NB4 (cell line): ENCODE data around the gene FXYD4.

Experiments used
- DNase-seq: peaks from one replicate; pipeline ENCODE4 v3.0.0; 2010; ENCODE audit warnings: low read depth
- H3K4me3 ChIP-seq: one replicate; pipeline ENCODE4 v1.5.1; 2011; ENCODE audit warnings: mild to moderate bottlenecking, low read depth, low read length, moderate library complexity
- MYC ChIP-seq: IDR thresholded peaks from 2 replicates; pipeline ENCODE4 v1.6.1; 2011; ENCODE audit warnings: low read depth, low read length
- POLR2A ChIP-seq: IDR thresholded peaks from 2 replicates; pipeline ENCODE4 v1.6.1; 2011; ENCODE audit warnings: mild to moderate bottlenecking; ENCODE audit not compliant: insufficient read length; ENCODE audit errors: extremely low read depth
- TF ChIP-seq, protein P1 (sequence below): IDR thresholded peaks from 2 replicates; pipeline ENCODE4 v1.6.1; 2011; ENCODE audit warnings: low read depth, low read length
- TF ChIP-seq, protein P2 (sequence below): IDR thresholded peaks from one replicate; pipeline ENCODE4 v1.5.1; 2012; ENCODE audit warnings: low read depth, low read length

Gene FXYD4

DNA sequence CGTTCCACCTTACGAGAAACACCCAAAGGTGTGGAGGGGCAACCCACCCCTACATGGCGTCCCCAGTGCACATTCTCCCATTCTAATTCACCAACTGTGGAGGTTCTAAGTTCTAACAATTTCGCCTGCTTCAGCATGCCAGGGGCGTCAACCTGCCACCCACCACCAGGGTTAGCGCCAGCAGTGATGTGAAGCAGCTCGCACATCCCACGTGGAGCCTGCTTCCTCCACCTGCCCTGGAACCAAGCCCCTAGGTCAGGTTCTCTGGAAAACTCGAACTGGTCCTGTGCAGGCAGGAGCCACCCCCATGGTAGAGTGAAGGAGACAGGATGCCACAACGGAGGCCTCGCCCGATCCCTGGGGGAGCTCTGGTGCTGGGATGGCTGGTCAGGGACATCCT lies 33.3 kb upstream of the FXYD4 start:
- DNase-seq, result no peak
- no peak for TF ChIP-seq MYC
- no peak for TF ChIP-seq POLR2A
- TF ChIP-seq, protein P1, sequence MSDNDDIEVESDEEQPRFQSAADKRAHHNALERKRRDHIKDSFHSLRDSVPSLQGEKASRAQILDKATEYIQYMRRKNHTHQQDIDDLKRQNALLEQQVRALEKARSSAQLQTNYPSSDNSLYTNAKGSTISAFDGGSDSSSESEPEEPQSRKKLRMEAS, result no peak
- TF ChIP-seq, protein P2, sequence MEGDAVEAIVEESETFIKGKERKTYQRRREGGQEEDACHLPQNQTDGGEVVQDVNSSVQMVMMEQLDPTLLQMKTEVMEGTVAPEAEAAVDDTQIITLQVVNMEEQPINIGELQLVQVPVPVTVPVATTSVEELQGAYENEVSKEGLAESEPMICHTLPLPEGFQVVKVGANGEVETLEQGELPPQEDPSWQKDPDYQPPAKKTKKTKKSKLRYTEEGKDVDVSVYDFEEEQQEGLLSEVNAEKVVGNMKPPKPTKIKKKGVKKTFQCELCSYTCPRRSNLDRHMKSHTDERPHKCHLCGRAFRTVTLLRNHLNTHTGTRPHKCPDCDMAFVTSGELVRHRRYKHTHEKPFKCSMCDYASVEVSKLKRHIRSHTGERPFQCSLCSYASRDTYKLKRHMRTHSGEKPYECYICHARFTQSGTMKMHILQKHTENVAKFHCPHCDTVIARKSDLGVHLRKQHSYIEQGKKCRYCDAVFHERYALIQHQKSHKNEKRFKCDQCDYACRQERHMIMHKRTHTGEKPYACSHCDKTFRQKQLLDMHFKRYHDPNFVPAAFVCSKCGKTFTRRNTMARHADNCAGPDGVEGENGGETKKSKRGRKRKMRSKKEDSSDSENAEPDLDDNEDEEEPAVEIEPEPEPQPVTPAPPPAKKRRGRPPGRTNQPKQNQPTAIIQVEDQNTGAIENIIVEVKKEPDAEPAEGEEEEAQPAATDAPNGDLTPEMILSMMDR, result no peak
- H3K4me3 ChIP-seq, result no peak overlapping the region

DNA sequence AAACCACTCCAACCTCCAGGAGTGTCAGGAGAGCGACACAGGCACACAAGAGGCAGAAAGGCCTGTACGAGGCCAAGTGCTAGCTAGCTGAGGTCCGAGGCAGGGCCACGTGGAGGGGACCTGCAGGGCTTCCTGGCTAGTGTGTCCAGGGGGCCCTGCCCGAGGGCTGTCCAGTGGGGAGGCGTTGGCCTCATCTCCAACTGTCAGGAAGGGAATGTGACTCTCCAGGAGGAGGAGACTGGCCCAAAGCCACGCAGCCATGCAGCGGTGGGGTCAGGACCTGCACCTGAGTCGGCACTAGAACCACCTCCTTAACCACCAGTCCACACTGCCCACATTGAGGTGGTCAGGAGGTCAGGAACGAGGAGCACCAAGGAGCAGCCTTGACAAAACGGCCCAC lies 32.3 kb upstream of the FXYD4 start:
- TF ChIP-seq POLR2A, result no peak
- TF ChIP-seq, protein P1, result no peak
- no peak for TF ChIP-seq MYC
- TF ChIP-seq, protein P2, result no peak
- no peak overlapping the region for H3K4me3 ChIP-seq
- DNase-seq, result no peak

DNA sequence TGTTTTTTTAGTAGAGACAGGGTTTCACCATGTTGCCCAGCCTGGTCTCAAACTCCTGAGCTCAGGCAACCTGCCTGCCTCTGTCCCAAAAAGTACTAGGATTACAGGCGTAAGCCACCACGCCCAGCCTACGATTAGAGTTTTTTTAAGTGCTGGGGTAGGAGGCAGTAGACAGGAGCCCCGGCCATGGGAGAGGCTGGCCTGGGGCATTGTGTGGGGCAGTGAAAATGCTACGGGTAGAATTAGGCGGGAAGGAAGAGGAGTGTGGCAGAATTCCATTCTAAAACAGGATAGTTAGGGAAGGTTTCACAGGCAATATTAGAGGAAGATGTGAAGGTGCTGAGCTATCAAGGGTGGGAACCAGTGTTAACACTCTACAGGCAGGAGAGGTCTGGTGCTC lies 31.3 kb upstream of the FXYD4 start:
- H3K4me3 ChIP-seq, result no peak overlapping the region
- TF ChIP-seq, protein P2, result no peak
- TF ChIP-seq MYC (no peak), POLR2A (no peak)
- TF ChIP-seq, protein P1, result no peak
- no peak for DNase-seq

DNA sequence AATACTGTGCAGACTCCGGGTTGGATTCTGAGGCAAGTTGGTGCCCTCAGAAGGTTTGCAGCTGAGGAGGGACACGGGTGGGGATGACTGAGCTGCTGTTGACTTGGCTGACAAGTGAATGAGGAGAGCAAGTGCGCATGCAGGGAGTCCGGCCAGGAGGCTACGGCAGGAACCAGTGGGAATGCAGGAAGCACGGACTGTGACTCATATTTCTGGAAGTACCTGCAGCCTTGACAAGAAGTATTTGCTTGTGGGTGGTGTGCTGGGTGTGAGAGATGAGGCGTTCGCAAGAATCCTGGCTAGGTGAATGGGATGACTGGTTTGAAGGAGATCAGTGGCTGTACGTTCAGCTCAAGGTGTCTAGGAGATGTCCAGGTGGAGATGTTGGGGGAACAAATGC lies 30.8 kb upstream of the FXYD4 start:
- TF ChIP-seq MYC, result no peak
- no peak for TF ChIP-seq POLR2A
- TF ChIP-seq, protein P1, result no peak
- TF ChIP-seq, protein P2, result no peak
- H3K4me3 ChIP-seq, result no peak overlapping the region
- DNase-seq, result no peak

DNA sequence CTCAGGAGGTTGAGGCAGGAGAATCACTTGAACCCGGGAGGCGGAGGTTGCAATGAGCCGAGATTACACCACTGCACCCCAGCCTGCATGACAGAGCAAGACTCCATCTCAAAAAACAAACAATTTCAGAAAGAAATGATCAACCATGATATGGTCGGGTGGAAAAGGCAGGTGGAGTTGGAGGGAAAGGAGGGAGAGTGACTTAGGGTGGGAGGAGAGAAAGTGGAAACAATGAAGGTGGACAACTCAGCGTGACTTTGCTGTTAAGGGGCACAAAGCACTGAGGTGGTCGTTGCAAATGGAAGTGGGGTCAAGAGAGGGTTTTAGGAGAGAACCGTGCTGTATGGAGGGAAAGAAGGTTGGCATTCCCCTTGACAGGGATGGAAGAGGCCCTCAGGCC lies 30.0 kb upstream of the FXYD4 start:
- DNase-seq, result no peak
- TF ChIP-seq POLR2A (no peak), MYC (no peak)
- TF ChIP-seq, protein P2, result no peak
- TF ChIP-seq, protein P1, result no peak
- H3K4me3 ChIP-seq, result no peak overlapping the region
